Psoas muscle (tissue), 8 donors: Measurements from ENCODE around the gene LRRTM1. TPM values are rescaled to one million over a fixed set of nuclear protein-coding genes. Genes with fewer than 3 reads are reported as not detected.

ENCODE experiments used
- ATAC-seq, 4 donors: fragments of 200-7000 bp; cut with Tn5 transposase; one replicate each; pipeline ENCODE4 v1.9.1; 2020; ENCODE audit warnings: moderate library complexity in 3 of 4, mild to moderate bottlenecking in 2 of 4
- DNase-seq, 2 donors: peaks; one replicate each; pipeline ENCODE4 v3.0.0-alpha.2; 2020
- H3K27ac ChIP-seq: fragments of 200-600 bp; one replicate; pipeline ENCODE4 v1.8.0; 2022
- H3K27me3 ChIP-seq, 3 donors: fragments of 200-600 bp in 1 of 3; one replicate each; pipeline versions ENCODE4 v1.6.1 to v1.8.0; 2013 to 2022; ENCODE audit warnings: low read length in 2 of 3, mild to moderate bottlenecking in 2 of 3, moderate library complexity in 1 of 3; ENCODE audit not compliant: insufficient read depth in 3 of 3
- H3K36me3 ChIP-seq, 2 donors: fragments of 200-600 bp in 1 of 2; one replicate each; pipeline versions ENCODE4 v1.6.1 to v1.8.0; 2013 to 2022; ENCODE audit warnings: low read depth in 1 of 2, mild to moderate bottlenecking in 1 of 2, moderate library complexity in 1 of 2; ENCODE audit not compliant: insufficient read depth in 1 of 2
- H3K4me1 ChIP-seq: fragments of 200-600 bp; one replicate; pipeline ENCODE4 v1.8.0; 2022
- H3K4me3 ChIP-seq: fragments of 200-600 bp; one replicate; pipeline ENCODE4 v1.8.0; 2022; ENCODE audit warnings: mild to moderate bottlenecking
- H3K9me3 ChIP-seq: fragments of 200-600 bp; one replicate; pipeline ENCODE4 v1.8.0; 2022
- CTCF ChIP-seq: fragments of 200-600 bp; IDR thresholded peaks from one replicate; pipeline ENCODE4 v1.8.0; 2022; ENCODE audit warnings: antibody characterized with exemption
- WGBS, 3 donors: extraction: QIAGEN DNeasy Blood & Tissue Kit; methylation state at CpG; one replicate each; pipeline versions ENCODE4 v1.1.6 to v1.1.7; 2013; 5-methylcytosine and 5-hydroxymethylcytosine counted together
- intact Hi-C, 2 donors: fragments of 100-400 bp; cut with DNase I; formaldehyde crosslinking; loops; one replicate each; pipeline versions ENCODE4 v1.11.0 to v1.14.2; 2022
- polyA plus RNA-seq, 3 donors: library from polyadenylated mRNA; stranded (reverse); fragments of 200-250 nt; gene quantifications; one replicate each; pipeline ENCODE4 v1.2.3, GENCODE V29; 2013
- total RNA-seq, 4 donors: library from RNA; stranded (reverse); fragmentation: NEBNext Ultra II Directional in 2 of 4; extraction: Animal tissue kit (Norgen Biotek cat#: 25700) in 2 of 4; gene quantifications; one replicate each; pipeline versions ENCODE4 v1.2.1 to v1.2.4, GENCODE V29; 2021 to 2023
- donor health status: healthy with polysubstance abuse.
- donor health status: DM: no; HTN: no; CAD: no; lungs with moderate emphysema.
- donor health status: Bipolar disorder and iron deficiency.
- donor health status: healthy.
- donor health status: DM: yes; HTN: yes; CAD: no.
- donor health status: DM: no; HTN: no; CAD: no.
- donor health status: DM: no; HTN: no; CAD: no.
- donor health status: DM: yes; HTN: yes; CAD: no.

LRRTM1 gene
- total and polyA plus RNA-seq, 7 donors: 0.01 to 0.36 (median 0.20) TPM; not detected in 4

DNA sequence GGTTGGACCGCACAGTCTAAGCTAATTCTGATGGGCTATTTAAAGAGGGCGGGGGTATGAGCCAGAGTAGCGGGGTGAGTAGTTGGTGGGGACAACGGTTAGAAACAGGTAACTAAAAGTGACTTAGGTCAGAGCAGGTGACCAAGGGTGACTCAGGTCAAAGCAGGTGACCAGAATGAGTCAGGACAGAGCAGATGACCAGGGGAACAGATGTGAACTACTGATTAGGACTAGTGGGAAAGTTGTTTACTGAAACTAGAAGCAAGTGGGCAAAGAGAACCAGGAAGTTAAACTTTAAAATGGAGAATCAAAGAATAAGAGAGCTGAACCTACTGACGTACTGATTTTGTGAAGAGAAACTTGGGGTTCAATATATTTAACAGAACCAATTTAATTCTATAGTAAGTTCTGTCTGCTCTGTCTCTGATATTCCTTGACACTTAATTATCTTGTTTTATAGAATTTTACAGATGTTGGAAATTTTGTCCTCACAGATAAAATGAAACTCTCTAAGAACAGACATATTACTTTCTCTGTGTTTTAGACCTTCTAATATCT, 7.8 kb upstream of the LRRTM1 start:
- H3K9me3 ChIP-seq: no peaks in the 10 kb centered on the region
- no peak overlapping the region for H3K27ac ChIP-seq
- H3K4me3 ChIP-seq: no peak overlapping the region
- no peaks in the 10 kb centered on the region for H3K4me1 ChIP-seq
- no peak for ATAC-seq
- TF ChIP-seq CTCF: no peak
- no peak for DNase-seq
- intact Hi-C loops: no loop called here
- WGBS, 3 donors: 87 to 92% (median 88%) methylated on average over 5 of the region's 5 CpGs
- H3K36me3 ChIP-seq: no peaks in the 10 kb centered on the region
- H3K27me3 ChIP-seq: peaks cover 0 to 1% (median 0%) of the 10 kb centered on the region in 3 donors

DNA sequence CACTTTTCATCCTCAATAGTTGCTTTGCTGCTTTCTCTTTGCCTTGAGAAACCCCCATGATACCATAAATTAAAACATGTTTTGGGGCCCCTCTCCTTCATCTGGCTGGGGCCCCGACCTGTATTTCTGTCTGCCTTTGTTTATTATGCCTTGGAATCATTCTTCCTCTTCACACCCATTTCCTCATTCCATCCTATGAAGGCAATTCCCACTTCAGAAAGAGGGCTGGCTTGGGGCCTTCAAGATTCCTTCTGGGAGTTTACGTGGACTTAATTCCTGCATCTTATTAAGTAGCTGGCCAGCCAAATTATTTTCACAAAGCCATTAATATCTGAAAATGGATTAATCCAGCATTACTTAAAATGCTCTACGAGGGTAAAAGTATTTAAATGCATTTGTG, 6.8 kb upstream of the LRRTM1 start:
- ATAC-seq: no peak
- 30 to 39% (median 37%) methylated on average over 3 of the region's 3 CpGs for WGBS, 3 donors
- H3K36me3 ChIP-seq: no peaks in the 10 kb centered on the region
- intact Hi-C loops: no loop called here
- TF ChIP-seq CTCF: no peak
- DNase-seq: no peak
- peaks cover 0 to 4% (median 0%) of the 10 kb centered on the region in 3 donors for H3K27me3 ChIP-seq
- H3K4me3 ChIP-seq: no peak overlapping the region
- no peaks in the 10 kb centered on the region for H3K9me3 ChIP-seq
- H3K27ac ChIP-seq: no peak overlapping the region
- H3K4me1 ChIP-seq: no peaks in the 10 kb centered on the region

DNA sequence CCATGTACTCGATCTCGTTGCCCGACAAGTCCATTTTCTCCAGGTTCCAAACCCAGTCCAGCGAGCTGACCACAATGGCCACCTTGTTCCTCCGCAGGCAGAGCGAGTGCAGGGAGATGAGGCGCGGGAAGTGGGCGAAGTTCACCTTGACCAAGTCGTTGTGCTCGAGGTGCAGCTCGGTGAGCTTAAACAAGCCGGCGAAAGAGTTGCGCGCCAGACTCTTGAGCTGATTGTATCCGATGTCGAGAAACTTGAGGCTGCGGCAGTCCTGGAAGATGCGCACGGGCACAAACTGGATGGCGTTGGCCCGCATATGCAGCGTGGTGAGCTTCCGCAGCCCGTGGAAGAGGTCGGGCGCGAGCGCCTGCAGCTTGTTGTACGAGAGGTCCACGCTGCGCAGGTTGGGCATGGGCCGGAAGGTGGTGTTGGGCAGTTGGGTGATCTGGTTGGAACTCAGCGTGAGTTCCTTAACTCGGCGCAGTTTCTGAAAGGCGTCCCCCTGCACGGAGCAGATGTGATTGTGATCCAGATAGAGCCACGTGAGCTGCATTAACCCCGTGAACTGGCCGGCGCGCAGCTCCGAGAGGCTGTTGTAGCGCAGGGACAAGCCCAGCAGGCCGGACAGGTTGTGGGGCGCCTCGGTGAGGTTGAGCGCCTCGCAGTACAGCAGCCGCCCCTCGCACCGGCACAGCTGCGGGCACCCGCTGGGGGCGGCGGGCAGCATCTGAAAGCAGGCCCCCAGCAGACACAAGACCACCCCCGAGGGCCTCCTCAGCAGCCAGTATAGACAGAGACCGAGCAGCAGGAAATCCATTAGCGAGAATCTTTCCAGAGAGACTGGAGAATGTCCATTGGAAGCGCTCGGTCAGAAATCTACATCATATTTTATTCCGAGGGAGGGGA, 1.3 kb downstream of the LRRTM1 start:
- H3K9me3 ChIP-seq: no peaks in the 10 kb centered on the region
- peaks cover 0 to 51% (median 33%) of the 10 kb centered on the region in 3 donors for H3K27me3 ChIP-seq
- ATAC-seq (peak in 1 of 4 donors; percentile 42), DNase-seq (peak in 1 of 2 donors; percentile 42)
- H3K4me3 ChIP-seq: peak overlapping the region; percentile 49
- 1 to 2% (median 2%) methylated on average over 64 of the region's 64 CpGs for WGBS, 3 donors
- no peak for TF ChIP-seq CTCF
- intact Hi-C loops: no loop called here
- H3K4me1 ChIP-seq: no peaks in the 10 kb centered on the region
- no peaks in the 10 kb centered on the region for H3K36me3 ChIP-seq
- no peak overlapping the region for H3K27ac ChIP-seq

GRCh38 chr2:80302314-80303005, 2.1 kb downstream of the LRRTM1 start:
- Histone ChIP-seq H3K27ac (no peak overlapping the region), H3K4me3 (no peak overlapping the region), H3K9me3 (no peaks in the 10 kb centered on the region), H3K27me3 (peaks cover 0 to 51% (median 32%) of the 10 kb centered on the region in 3 donors), H3K4me1 (no peaks in the 10 kb centered on the region), H3K36me3 (no peaks in the 10 kb centered on the region)
- DNase-seq (peak in 1 of 2 donors; percentile 38), ATAC-seq (no peak)
- no peak for TF ChIP-seq CTCF
- WGBS, 3 donors: 1 to 2% (median 2%) methylated on average over 45 to 50 of the region's 50 CpGs
- intact Hi-C loops: no loop called here
